Suprapubic skin (tissue), 4 donors: Measurements from ENCODE around the gene TLR8.

Experiments used
- EP300 ChIP-seq: sonication (generic); formaldehyde crosslinking; IDR thresholded peaks from one replicate; pipeline ENCODE4 v1.6.1; 2017; ENCODE audit warnings: antibody characterized with exemption
- POLR2A ChIP-seq, 2 donors: fragments of 450-650 bp; IDR thresholded peaks; one replicate each; pipeline ENCODE4 v1.6.1; 2017; ENCODE audit warnings: antibody characterized with exemption in 2 of 2, mild to moderate bottlenecking in 2 of 2, moderate library complexity in 2 of 2
- POLR2AphosphoS5 ChIP-seq, 3 donors: sonication (generic); formaldehyde crosslinking; IDR thresholded peaks; one replicate each; pipeline ENCODE4 v1.6.1; 2017; ENCODE audit warnings: antibody characterized with exemption in 3 of 3
- TF ChIP-seq, protein P1 (sequence below), 2 donors: fragments of 200-600 bp in 1 of 2; fragments of 450-650 bp in 1 of 2; sonication (generic) in 1 of 2; IDR thresholded peaks; one replicate each; pipeline ENCODE4 v1.5.1; 2016 to 2019; ENCODE audit warnings: antibody characterized with exemption in 2 of 2, mild to moderate bottlenecking in 1 of 2, moderate library complexity in 1 of 2

DNA sequence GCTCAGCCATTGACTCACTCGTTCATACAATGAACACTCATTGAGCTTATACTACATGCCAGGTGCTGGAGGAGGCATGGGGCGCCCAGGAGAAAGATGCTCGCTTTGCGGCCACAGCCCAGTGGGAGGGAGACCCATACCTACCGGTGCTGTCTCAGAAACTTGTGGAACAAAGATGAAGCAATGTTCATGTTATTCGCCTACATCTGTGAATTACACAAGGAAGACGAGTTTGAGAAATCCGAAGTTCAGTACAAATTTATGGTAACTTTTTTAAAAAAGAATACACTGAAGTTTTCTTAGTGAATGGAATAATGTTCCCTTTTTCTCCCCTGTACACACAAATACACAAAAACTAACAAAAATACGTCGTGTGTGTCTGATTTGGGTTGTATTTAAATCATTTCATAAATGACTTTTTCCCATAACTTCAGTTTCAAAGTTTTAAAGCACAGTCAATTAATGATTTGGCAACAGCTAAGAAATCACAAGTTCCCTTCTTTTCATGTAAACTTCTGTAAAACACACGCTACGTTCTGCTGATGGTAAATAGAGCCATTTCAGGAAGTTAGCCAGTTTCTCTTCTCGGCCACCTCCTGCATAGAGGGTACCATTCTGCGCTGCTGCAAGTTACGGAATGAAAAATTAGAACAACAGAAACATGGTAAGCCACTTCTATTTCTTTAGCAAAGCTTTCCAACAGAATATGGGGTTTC lies at the start of gene TLR8:
- TF ChIP-seq, protein P1, sequence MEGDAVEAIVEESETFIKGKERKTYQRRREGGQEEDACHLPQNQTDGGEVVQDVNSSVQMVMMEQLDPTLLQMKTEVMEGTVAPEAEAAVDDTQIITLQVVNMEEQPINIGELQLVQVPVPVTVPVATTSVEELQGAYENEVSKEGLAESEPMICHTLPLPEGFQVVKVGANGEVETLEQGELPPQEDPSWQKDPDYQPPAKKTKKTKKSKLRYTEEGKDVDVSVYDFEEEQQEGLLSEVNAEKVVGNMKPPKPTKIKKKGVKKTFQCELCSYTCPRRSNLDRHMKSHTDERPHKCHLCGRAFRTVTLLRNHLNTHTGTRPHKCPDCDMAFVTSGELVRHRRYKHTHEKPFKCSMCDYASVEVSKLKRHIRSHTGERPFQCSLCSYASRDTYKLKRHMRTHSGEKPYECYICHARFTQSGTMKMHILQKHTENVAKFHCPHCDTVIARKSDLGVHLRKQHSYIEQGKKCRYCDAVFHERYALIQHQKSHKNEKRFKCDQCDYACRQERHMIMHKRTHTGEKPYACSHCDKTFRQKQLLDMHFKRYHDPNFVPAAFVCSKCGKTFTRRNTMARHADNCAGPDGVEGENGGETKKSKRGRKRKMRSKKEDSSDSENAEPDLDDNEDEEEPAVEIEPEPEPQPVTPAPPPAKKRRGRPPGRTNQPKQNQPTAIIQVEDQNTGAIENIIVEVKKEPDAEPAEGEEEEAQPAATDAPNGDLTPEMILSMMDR (IDR thresholded peaks at IDR 0.05) = no peak
- TF ChIP-seq POLR2AphosphoS5 (IDR thresholded peaks at IDR 0.05) (no peak), POLR2A (IDR thresholded peaks at IDR 0.05) (no peak), EP300 (no peak)
